ENCODE measurements around the gene IMMP2L. TPM values are rescaled to one million over a fixed set of nuclear protein-coding genes. Genes with fewer than 3 reads are reported as not detected.

IMMP2L gene
- total RNA-seq, 1 experiment from 2014 or later, result 13.6 TPM

GRCh38 chr7:110853263-110853662 is 709.0 kb downstream of the IMMP2L start:
- H3K27ac Mint-ChIP-seq, result no peak overlapping the region
- POLR2A ChIA-PET, result interaction anchor here (0.6 kb wide), 1 partner anchor 86 kb away, joined by 3 read pairs; no protein-coding TSS in a partner anchor
- peaks cover 23% of the 10 kb centered on the region for H3K36me3 Mint-ChIP-seq
- DNase-seq (ENCODE audit: low spot score) (no peak), ATAC-seq (no peak)
- no peaks in the 10 kb centered on the region for H3K27me3 Mint-ChIP-seq (ENCODE audit: low read depth)
- peaks cover 31% of the 10 kb centered on the region for H3K9me3 Mint-ChIP-seq
- H3K4me3 Mint-ChIP-seq, result no peak overlapping the region
- CTCF ChIA-PET, result no interaction called here
- TF ChIP-seq NR1H2 (CRISPR knock-in tag; IDR thresholded peaks at IDR 0.05), result no peak
- no peak for TF ChIP-seq KAT7 (CRISPR knock-in tag; IDR thresholded peaks at IDR 0.05; ENCODE audit: borderline replicate concordance)
- TF ChIP-seq MLX (CRISPR knock-in tag; IDR thresholded peaks at IDR 0.05), result no peak
- TF ChIP-seq ZNF396 (CRISPR knock-in tag; IDR thresholded peaks at IDR 0.05; ENCODE audit: borderline replicate concordance), result no peak
- no peak for TF ChIP-seq ZNF671 (CRISPR knock-in tag; IDR thresholded peaks at IDR 0.05)
- TF ChIP-seq ZNF423 (CRISPR knock-in tag; IDR thresholded peaks at IDR 0.05), result no peak
- TF ChIP-seq JUN (CRISPR knock-in tag; IDR thresholded peaks at IDR 0.05), result no peak
- TF ChIP-seq NFE2L1 (CRISPR knock-in tag; IDR thresholded peaks at IDR 0.05), result no peak
- peaks cover 24% of the 10 kb centered on the region for H3K4me1 Mint-ChIP-seq

- CTCF ChIA-PET, result interaction anchor here (0.8 kb wide), 1 partner anchor 551 kb away, joined by 3 read pairs; no protein-coding TSS in a partner anchor
- DNase-seq (ENCODE audit: low spot score) (no peak), ATAC-seq (no peak)
- Mint-ChIP-seq H3K27ac (no peak overlapping the region), H3K4me3 (no peak overlapping the region), H3K9me3 (peaks cover 38% of the 10 kb centered on the region), H3K36me3 (peaks cover 23% of the 10 kb centered on the region), H3K4me1 (peaks cover 21% of the 10 kb centered on the region), H3K27me3 (ENCODE audit: low read depth) (no peaks in the 10 kb centered on the region)
- TF ChIP-seq NFATC4 (CRISPR knock-in tag; IDR thresholded peaks at IDR 0.05) (no peak), SOX15 (CRISPR knock-in tag; IDR thresholded peaks at IDR 0.05) (no peak), STAT6 (CRISPR knock-in tag; conservative IDR thresholded peaks at IDR 0.05; ENCODE audit: low read depth) (no peak), ZSCAN18 (CRISPR knock-in tag; IDR thresholded peaks at IDR 0.05) (no peak), ATF2 (CRISPR knock-in tag; IDR thresholded peaks at IDR 0.05; ENCODE audit: borderline replicate concordance, low read depth) (no peak), NR3C1 (CRISPR knock-in tag; conservative IDR thresholded peaks at IDR 0.05; ENCODE audit: low read depth) (no peak), ZBTB21 (CRISPR knock-in tag; IDR thresholded peaks at IDR 0.05; ENCODE audit: borderline replicate concordance) (no peak), ATF6 (CRISPR knock-in tag; IDR thresholded peaks at IDR 0.05) (no peak), RELA (CRISPR knock-in tag; IDR thresholded peaks at IDR 0.05; ENCODE audit: borderline replicate concordance) (no peak), GRHL2 (CRISPR knock-in tag; IDR thresholded peaks at IDR 0.05; ENCODE audit: insufficient replicate concordance, severe bottlenecking) (no peak), SMAD3 (CRISPR knock-in tag; IDR thresholded peaks at IDR 0.05; ENCODE audit: borderline replicate concordance) (no peak), CREM (CRISPR knock-in tag; IDR thresholded peaks at IDR 0.05) (no peak)
- POLR2A ChIA-PET, result interaction anchor here (0.6 kb wide), 1 partner anchor 85 kb away, joined by 3 read pairs; no protein-coding TSS in a partner anchor
These were observed 709.9 kb downstream of the IMMP2L start for GRCh38 chr7:110852156-110852940.

Data from WTC11 (cell line).